GM18508 (cell line): ENCODE results near the gene GRAMD2A.

Experiments used
- ATAC-seq: cut with Tn5 transposase; IDR thresholded peaks from one replicate; pipeline ENCODE4 v1.9.1; 2021; ENCODE audit warnings: moderate number of reproducible peaks; ENCODE audit not compliant: insufficient read depth, unreplicated experiment

Gene GRAMD2A

GRCh38 chr15:72220687-72221086 is 23.1 kb upstream of the GRAMD2A start:
- ATAC-seq: no peak

- no peak for ATAC-seq
Observed at GRCh38 chr15:72217216-72217615, 19.6 kb upstream of the GRAMD2A start.

DNA sequence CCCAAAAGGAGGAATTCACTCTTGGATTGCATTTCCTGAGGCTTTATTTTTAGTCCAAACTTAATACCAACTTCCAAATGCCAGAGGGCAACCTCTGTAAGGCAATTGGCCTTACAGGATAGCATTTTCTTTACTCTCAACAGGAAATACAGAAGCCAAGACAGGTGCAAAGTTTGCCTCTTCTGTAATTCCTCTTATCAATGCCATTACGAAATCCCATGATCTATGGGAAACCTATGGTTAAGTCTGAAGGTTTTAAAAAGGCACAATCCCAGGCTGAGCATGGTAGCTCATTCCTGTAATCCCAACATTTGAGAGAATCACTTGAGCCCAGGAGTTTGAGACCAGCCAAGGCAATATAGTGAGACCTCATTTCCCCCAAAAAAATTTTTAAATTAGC is 18.5 kb upstream of the GRAMD2A start:
- no peak for ATAC-seq

GRCh38 chr15:72207558-72208085 is 10.0 kb upstream of the GRAMD2A start:
- ATAC-seq: no peak

GRCh38 chr15:72206677-72207000 is 9.1 kb upstream of the GRAMD2A start:
- no peak for ATAC-seq

GRCh38 chr15:72205896-72206676 is 8.5 kb upstream of the GRAMD2A start:
- ATAC-seq: no peak

- no peak for ATAC-seq
Observed at GRCh38 chr15:72205273-72205672, 7.7 kb upstream of the GRAMD2A start.

GRCh38 chr15:72203507-72203837 is 5.9 kb upstream of the GRAMD2A start:
- no peak for ATAC-seq

GRCh38 chr15:72202801-72203506 is 5.4 kb upstream of the GRAMD2A start:
- no peak for ATAC-seq

DNA sequence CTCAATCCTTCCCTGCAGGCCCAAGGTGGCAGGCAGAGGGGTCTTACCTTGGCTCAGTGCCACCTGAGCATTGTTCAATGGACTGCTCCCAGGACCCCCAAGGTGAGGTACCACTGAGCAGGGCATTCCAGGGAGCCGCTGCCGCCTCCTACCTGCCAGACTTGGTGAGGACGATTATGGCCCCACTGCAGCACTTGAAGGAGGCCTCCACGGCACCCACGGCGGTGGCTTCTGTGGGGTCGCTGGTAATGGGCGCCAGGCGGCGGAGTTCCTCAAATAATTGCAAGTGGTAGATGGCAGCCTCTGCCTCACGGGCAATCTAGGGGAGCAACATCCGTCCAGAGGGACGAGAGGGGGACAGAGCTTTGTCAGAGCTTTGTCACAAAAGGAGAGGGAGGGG is 4.7 kb upstream of the GRAMD2A start:
- no peak for ATAC-seq

GRCh38 chr15:72201391-72201921 is 3.9 kb upstream of the GRAMD2A start:
- no peak for ATAC-seq

- no peak for ATAC-seq
Observed at GRCh38 chr15:72200395-72201237, 3.0 kb upstream of the GRAMD2A start.

GRCh38 chr15:72199721-72200212 is 2.2 kb upstream of the GRAMD2A start:
- ATAC-seq: no peak

GRCh38 chr15:72199205-72199515 is 1.6 kb upstream of the GRAMD2A start:
- ATAC-seq: no peak

DNA sequence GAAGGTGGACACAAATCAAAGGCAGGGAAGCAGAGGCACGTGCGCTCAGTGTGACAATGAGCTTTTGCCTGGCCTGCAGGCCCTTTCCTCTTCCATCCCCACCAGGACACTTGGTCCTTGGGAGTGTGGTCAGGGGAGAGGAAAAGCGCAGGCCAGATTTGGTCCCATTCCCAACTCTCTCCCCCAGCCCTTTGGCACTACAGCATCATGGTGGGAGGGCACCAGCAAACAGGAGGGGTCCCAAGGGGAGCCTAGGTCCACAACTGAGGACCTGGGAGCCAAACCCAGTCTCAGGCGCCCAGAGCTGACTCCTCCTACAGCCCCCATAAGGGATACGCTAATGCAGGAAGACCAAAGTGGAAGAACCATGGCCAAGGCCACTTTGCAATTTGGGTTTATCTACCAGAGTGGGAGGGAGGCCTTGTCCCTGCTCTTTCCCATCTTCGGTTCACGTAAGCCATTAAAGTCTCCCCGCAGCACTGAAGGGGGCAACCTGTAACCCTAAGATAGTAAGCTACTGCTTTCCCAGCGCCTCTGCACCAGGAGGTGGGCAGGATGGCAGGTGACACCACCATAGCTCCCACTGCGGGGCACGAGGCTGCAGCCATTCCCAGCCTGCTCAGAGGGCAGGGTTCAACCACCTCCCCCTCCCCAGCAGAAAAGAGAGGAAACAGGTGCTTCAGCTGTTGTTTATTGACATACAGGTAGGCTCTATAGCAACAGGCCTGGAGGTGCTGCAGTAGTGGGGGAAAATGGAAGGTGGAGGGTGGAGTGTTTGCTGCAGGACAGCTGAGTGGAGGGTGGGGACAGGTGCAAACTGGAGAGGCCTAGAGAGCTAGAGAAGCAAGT is 993 bp upstream of the GRAMD2A start:
- ATAC-seq: no peak

DNA sequence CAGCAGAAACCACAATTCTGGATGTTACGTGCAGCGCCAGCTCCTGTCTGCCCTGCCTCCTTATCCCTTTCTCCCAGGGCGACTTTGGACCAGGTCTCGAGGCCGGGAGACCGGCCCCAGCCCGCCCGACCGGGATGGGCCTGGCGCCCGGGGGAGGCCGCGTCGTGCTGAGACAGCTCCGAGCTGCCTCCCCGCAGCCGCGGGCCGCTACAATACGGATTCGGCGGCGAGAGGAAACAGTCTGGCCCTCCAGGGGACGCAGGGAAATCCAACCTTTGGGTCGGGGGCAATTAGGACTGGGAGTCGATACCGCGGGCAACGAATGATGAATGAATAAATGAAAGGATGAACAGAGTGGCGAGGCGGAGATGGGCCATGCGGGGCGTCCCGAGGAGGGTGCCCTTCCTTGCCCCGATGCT is 537 bp downstream of the GRAMD2A start:
- no peak for ATAC-seq

- no peak for ATAC-seq
Observed at GRCh38 chr15:72196409-72197040, 1.1 kb downstream of the GRAMD2A start.

DNA sequence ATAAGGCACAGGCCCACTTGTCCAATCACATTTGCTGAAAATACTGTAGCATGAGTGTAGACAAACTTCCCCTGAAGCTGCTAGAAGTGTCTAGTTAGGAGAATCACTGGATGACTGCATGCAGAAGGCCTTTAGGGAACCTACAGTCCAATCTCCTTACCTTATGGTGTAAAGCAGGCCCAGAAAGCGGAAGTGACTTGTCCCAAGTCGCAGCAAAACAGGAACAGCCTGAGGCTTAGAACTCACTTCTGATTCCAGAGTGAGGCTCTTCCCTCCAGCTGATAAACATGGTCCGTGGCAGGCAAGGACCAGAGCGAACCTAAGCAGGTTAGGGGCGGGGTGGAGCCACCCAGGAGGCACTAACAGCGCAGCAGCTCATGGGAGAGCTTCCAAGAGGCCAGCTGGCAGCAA is 2.5 kb downstream of the GRAMD2A start:
- no peak for ATAC-seq

- ATAC-seq: no peak
Observed at GRCh38 chr15:72193836-72194396, 3.7 kb downstream of the GRAMD2A start.
